Activated CD4-positive, alpha-beta T cell treated with anti-CD3 and anti-CD28 coated beads, Interleukin-2, amount 50 U/mL, for 1 hour (primary cell): ENCODE results near the gene LRRC56.

Source experiments
- DNase-seq: peaks from one replicate; pipeline ENCODE4 v3.0.0-alpha.2; 2020

LRRC56 gene

GRCh38 chr11:541433-541885, 4.1 kb downstream of the LRRC56 start:
- DNase-seq: no peak

GRCh38 chr11:544817-545166, 7.5 kb downstream of the LRRC56 start:
- DNase-seq: no peak

GRCh38 chr11:545171-545570, 7.8 kb downstream of the LRRC56 start:
- DNase-seq: no peak

GRCh38 chr11:548700-549603, 11.6 kb downstream of the LRRC56 start:
- no peak for DNase-seq

- no peak for DNase-seq
These were observed 12.9 kb downstream of the LRRC56 start for GRCh38 chr11:550021-550745.

GRCh38 chr11:550746-551085, 13.4 kb downstream of the LRRC56 start:
- no peak for DNase-seq

- DNase-seq: no peak
These were observed 13.8 kb downstream of the LRRC56 start for GRCh38 chr11:551131-551530.

GRCh38 chr11:551596-551995, 14.3 kb downstream of the LRRC56 start:
- DNase-seq: no peak

- DNase-seq: no peak
These were observed 16.0 kb downstream of the LRRC56 start for GRCh38 chr11:553083-553987.

- DNase-seq: no peak
These were observed 16.6 kb downstream of the LRRC56 start for GRCh38 chr11:553988-554340.

GRCh38 chr11:554428-555226, 17.3 kb downstream of the LRRC56 start:
- DNase-seq: peak; percentile 75

- DNase-seq: no peak
These were observed 18.0 kb downstream of the LRRC56 start for GRCh38 chr11:555227-555779.

- DNase-seq: no peak
These were observed 18.7 kb downstream of the LRRC56 start for GRCh38 chr11:555780-556661.

GRCh38 chr11:556662-557256, 19.4 kb downstream of the LRRC56 start:
- DNase-seq: no peak

- no peak for DNase-seq
These were observed 20.2 kb downstream of the LRRC56 start for GRCh38 chr11:557328-558132.

- no peak for DNase-seq
These were observed 21.2 kb downstream of the LRRC56 start for GRCh38 chr11:558503-558902.

GRCh38 chr11:559020-559620, 21.8 kb downstream of the LRRC56 start:
- DNase-seq: no peak

- no peak for DNase-seq
These were observed 22.5 kb downstream of the LRRC56 start for GRCh38 chr11:559712-560304.
